ENCODE data around the gene SHISA6. TPM values are rescaled to one million over a fixed set of nuclear protein-coding genes. Genes with fewer than 3 reads are reported as not detected.

SHISA6 gene
- total and polyA plus RNA-seq, 4 donors, result not detected

DNA sequence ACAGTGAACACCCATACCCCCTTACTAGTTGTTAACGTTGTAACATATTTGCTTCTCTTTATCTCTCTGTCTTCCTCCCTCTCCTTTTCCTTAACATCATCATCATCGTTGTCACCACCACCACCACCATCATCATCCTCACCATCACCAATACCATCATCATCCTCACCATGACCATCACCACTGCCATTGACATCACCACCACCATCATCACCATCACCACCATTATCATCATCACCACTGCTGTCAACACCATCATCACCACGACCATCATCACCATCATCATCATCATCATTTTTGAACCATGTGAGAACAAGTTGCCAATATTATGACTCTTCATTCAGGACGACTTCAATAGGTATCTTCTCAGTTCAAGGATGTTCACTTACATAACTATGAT is 35.5 kb downstream of the SHISA6 start:
- no peak for DNase-seq (ENCODE audit: low spot score)
- Histone ChIP-seq H3K9ac (ENCODE audit: low read depth in 1 of 2, low read length in 2 of 2) (no peak overlapping the region), H3K4me1 (ENCODE audit: control insufficient read depth in 4 of 4, insufficient read depth in 4 of 4, low read length in 3 of 4) (no peaks in the 10 kb centered on the region), H3K36me3 (ENCODE audit: control insufficient read depth in 4 of 4, insufficient read depth in 3 of 4, low read depth in 1 of 4, low read length in 3 of 4) (no peaks in the 10 kb centered on the region), H3K4me3 (ENCODE audit: low read depth in 1 of 3, low read length in 3 of 3) (no peak overlapping the region), H3K27ac (ENCODE audit: low read depth in 1 of 2, low read length in 2 of 2) (no peak overlapping the region), H3K9me3 (ENCODE audit: control insufficient read depth in 4 of 4, low read length in 3 of 4) (peaks cover 0 to 5% (median 4%) of the 10 kb centered on the region in 4 donors), H3K27me3 (ENCODE audit: control insufficient read depth in 4 of 4, insufficient read depth in 4 of 4, low read length in 3 of 4) (peaks cover 0 to 7% (median 0%) of the 10 kb centered on the region in 4 donors)
- TF ChIP-seq TAF1 (conservative IDR thresholded peaks at IDR 0.05), result no peak
- no peak for TF ChIP-seq RXRA (IDR thresholded peaks at IDR 0.05)
- TF ChIP-seq, protein P1, sequence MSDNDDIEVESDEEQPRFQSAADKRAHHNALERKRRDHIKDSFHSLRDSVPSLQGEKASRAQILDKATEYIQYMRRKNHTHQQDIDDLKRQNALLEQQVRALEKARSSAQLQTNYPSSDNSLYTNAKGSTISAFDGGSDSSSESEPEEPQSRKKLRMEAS (IDR thresholded peaks at IDR 0.05), result no peak
- TF ChIP-seq FOXA1 (IDR thresholded peaks at IDR 0.05), result no peak
- 73% methylated on average over 4 of the region's 4 CpGs for WGBS

DNA sequence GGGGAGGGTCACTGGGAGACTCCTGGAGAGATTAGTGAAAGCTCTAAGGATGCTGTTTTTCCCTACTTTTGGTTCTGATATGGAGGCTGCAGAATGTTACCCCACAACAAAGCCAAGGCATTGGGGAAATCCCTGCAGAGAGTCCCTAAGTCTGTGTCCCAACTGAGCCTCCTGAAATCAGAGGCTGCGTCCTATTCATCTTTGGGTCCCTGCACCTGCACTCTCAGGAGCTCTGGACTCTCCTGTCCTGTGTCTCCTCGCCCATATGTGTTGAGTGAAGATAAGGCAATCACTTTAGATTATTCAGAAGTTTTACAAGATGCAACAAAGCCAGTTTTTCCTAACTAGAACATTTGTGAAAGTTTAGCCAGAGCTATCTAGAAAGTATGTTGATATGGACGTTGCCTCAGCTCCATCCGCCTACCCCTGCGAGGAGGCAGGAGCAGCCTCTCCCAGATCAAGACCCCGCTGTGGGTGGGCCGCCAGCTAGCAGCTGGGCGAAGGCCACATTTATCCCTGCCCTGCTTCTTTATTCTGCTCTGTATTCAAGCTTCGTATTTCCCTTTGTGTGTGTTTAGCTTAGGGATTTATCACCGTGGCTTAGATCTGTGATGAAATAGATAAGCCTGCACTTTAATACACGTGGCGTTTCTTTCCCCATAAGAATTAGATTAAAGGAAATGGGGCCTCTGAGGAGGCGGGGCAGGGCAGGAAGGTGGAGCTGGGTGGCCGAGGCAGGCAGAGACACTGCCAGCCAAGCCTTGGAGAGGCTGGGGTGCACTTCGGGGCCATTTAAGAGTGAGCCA is 37.4 kb downstream of the SHISA6 start:
- peaks cover 0 to 3% (median 0%) of the 10 kb centered on the region in 4 donors for H3K27me3 ChIP-seq (ENCODE audit: control insufficient read depth in 4 of 4, insufficient read depth in 4 of 4, low read length in 3 of 4)
- 47% methylated on average over 15 of the region's 15 CpGs for WGBS
- DNase-seq (ENCODE audit: low spot score), result no peak
- H3K4me3 ChIP-seq (ENCODE audit: low read depth in 1 of 3, low read length in 3 of 3), result no peak overlapping the region
- H3K9ac ChIP-seq (ENCODE audit: low read depth in 1 of 2, low read length in 2 of 2), result no peak overlapping the region
- TF ChIP-seq YY1 (IDR thresholded peaks at IDR 0.05), result no peak
- no peak for TF ChIP-seq JUND (IDR thresholded peaks at IDR 0.05)
- TF ChIP-seq FOXA2 (IDR thresholded peaks at IDR 0.05), result no peak
- TF ChIP-seq, protein P2, sequence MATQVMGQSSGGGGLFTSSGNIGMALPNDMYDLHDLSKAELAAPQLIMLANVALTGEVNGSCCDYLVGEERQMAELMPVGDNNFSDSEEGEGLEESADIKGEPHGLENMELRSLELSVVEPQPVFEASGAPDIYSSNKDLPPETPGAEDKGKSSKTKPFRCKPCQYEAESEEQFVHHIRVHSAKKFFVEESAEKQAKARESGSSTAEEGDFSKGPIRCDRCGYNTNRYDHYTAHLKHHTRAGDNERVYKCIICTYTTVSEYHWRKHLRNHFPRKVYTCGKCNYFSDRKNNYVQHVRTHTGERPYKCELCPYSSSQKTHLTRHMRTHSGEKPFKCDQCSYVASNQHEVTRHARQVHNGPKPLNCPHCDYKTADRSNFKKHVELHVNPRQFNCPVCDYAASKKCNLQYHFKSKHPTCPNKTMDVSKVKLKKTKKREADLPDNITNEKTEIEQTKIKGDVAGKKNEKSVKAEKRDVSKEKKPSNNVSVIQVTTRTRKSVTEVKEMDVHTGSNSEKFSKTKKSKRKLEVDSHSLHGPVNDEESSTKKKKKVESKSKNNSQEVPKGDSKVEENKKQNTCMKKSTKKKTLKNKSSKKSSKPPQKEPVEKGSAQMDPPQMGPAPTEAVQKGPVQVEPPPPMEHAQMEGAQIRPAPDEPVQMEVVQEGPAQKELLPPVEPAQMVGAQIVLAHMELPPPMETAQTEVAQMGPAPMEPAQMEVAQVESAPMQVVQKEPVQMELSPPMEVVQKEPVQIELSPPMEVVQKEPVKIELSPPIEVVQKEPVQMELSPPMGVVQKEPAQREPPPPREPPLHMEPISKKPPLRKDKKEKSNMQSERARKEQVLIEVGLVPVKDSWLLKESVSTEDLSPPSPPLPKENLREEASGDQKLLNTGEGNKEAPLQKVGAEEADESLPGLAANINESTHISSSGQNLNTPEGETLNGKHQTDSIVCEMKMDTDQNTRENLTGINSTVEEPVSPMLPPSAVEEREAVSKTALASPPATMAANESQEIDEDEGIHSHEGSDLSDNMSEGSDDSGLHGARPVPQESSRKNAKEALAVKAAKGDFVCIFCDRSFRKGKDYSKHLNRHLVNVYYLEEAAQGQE (IDR thresholded peaks at IDR 0.05), result no peak
- no peak for TF ChIP-seq RAD21 (IDR thresholded peaks at IDR 0.05)
- no peak for TF ChIP-seq TAF1 (conservative IDR thresholded peaks at IDR 0.05)
- TF ChIP-seq RXRA (IDR thresholded peaks at IDR 0.05), result no peak
- TF ChIP-seq, protein P3, sequence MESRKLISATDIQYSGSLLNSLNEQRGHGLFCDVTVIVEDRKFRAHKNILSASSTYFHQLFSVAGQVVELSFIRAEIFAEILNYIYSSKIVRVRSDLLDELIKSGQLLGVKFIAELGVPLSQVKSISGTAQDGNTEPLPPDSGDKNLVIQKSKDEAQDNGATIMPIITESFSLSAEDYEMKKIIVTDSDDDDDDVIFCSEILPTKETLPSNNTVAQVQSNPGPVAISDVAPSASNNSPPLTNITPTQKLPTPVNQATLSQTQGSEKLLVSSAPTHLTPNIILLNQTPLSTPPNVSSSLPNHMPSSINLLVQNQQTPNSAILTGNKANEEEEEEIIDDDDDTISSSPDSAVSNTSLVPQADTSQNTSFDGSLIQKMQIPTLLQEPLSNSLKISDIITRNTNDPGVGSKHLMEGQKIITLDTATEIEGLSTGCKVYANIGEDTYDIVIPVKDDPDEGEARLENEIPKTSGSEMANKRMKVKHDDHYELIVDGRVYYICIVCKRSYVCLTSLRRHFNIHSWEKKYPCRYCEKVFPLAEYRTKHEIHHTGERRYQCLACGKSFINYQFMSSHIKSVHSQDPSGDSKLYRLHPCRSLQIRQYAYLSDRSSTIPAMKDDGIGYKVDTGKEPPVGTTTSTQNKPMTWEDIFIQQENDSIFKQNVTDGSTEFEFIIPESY (IDR thresholded peaks at IDR 0.05), result no peak
- no peak for TF ChIP-seq FOXA1 (IDR thresholded peaks at IDR 0.05)
- TF ChIP-seq NR2F2 (IDR thresholded peaks at IDR 0.05), result no peak
- TF ChIP-seq, protein P4, sequence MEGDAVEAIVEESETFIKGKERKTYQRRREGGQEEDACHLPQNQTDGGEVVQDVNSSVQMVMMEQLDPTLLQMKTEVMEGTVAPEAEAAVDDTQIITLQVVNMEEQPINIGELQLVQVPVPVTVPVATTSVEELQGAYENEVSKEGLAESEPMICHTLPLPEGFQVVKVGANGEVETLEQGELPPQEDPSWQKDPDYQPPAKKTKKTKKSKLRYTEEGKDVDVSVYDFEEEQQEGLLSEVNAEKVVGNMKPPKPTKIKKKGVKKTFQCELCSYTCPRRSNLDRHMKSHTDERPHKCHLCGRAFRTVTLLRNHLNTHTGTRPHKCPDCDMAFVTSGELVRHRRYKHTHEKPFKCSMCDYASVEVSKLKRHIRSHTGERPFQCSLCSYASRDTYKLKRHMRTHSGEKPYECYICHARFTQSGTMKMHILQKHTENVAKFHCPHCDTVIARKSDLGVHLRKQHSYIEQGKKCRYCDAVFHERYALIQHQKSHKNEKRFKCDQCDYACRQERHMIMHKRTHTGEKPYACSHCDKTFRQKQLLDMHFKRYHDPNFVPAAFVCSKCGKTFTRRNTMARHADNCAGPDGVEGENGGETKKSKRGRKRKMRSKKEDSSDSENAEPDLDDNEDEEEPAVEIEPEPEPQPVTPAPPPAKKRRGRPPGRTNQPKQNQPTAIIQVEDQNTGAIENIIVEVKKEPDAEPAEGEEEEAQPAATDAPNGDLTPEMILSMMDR (IDR thresholded peaks at IDR 0.05; ENCODE audit: low read depth, low read length, missing input control), result no peak
- TF ChIP-seq EGR1 (IDR thresholded peaks at IDR 0.05; ENCODE audit: low read depth in 2 of 2), result no peak
- TF ChIP-seq, protein P1 (IDR thresholded peaks at IDR 0.05), result no peak
- TF ChIP-seq SP1 (IDR thresholded peaks at IDR 0.05), result no peak
- TF ChIP-seq HNF4A (conservative IDR thresholded peaks at IDR 0.05), result no peak
- no peak for TF ChIP-seq HNF4G (IDR thresholded peaks at IDR 0.05)
- TF ChIP-seq GABPA (IDR thresholded peaks at IDR 0.05 in 1 of 2, conservative IDR thresholded peaks at IDR 0.05 in 1 of 2), result no peak
- TF ChIP-seq, protein P5, sequence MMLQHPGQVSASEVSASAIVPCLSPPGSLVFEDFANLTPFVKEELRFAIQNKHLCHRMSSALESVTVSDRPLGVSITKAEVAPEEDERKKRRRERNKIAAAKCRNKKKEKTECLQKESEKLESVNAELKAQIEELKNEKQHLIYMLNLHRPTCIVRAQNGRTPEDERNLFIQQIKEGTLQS (IDR thresholded peaks at IDR 0.05), result no peak
- H3K4me1 ChIP-seq (ENCODE audit: control insufficient read depth in 4 of 4, insufficient read depth in 4 of 4, low read length in 3 of 4), result no peaks in the 10 kb centered on the region
- H3K9me3 ChIP-seq (ENCODE audit: control insufficient read depth in 4 of 4, low read length in 3 of 4), result peaks cover 0 to 5% (median 4%) of the 10 kb centered on the region in 4 donors
- H3K36me3 ChIP-seq (ENCODE audit: control insufficient read depth in 4 of 4, insufficient read depth in 3 of 4, low read depth in 1 of 4, low read length in 3 of 4), result no peaks in the 10 kb centered on the region
- H3K27ac ChIP-seq (ENCODE audit: low read depth in 1 of 2, low read length in 2 of 2), result no peak overlapping the region

Data from liver (tissue), 9 donors.